ENCODE data around the gene HOXD8.

The HOXD8 gene

GRCh38 chr2:176103742-176104315 is 25.7 kb upstream of the HOXD8 start:
- DNase-seq (ENCODE audit: low read depth): no peak

GRCh38 chr2:176104316-176105077 is 25.0 kb upstream of the HOXD8 start:
- no peak for DNase-seq (ENCODE audit: low read depth)

DNA sequence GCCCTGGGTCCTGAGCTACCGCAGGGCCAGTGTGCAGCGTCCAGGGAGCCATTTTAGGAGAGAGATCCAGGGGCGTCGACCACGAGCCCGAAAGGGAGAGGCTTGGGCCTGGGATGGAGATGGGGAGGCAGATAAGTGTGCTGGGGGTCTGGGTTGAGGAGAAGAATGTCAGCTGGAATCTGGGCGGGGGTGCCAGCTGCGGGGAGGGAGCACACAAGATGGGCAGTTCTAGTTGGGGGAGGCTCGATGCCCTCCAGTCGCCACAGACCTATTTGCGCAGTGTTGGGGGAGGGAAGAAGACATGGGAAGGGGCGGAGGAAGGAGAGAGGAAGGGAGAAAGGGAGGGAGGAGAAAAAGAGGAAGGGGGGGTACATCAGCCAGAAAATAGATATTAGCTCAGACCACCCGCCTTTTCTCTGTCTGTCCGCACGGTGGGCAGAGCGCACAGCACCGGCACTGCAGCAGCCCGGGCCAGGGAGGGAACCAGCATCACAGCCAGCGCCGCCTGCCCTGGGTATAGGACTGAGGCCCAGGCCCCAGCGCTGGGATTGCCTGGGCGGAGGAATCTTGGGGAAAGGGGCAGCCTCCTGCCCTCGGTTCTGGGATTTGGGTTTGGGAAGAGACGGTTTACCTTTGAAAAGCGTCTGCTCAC is 24.3 kb upstream of the HOXD8 start:
- no peak for DNase-seq (ENCODE audit: low read depth)

DNA sequence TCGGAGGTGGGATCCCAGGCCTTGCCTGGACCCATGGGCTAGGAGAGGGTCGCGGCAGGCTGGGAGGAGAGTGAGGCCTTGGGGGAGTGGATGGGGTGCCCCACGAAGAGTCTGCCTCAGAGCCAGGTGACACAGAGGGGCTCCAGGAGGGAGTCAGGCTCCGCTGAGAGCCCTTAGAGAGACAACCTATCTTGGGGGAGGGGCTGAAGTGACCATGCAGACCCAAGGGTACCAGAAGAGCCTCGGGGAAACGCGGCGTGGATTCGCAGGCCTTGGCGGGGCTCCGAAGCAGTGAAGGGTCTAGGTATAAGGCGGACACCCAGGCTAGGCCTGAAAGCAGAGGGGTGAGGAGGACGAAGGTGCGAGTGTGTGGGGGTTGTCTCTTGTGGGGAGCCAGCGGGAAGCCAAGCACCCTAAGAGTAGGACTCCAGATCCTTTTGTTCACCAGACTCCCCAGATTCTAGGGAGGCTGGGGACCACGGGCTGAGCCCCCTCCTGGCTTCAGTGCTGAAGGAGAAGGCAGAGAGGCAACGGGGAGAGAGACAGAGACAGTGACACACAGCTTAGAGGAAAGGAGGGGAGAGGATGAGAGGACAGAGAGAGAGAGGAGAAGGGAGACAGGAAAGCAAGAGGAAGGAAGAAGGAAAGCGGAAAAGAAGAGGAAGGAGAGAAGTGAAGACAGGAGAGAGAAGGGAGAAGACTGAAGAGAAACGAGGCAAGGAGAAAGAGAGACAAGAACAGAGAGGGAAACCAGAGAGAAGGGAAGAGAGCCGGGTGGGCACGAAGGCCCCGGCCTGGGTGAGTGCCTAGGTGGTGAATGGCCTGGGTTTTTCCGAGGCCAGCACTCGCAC is 23.6 kb upstream of the HOXD8 start:
- no peak for DNase-seq (ENCODE audit: low read depth)

DNA sequence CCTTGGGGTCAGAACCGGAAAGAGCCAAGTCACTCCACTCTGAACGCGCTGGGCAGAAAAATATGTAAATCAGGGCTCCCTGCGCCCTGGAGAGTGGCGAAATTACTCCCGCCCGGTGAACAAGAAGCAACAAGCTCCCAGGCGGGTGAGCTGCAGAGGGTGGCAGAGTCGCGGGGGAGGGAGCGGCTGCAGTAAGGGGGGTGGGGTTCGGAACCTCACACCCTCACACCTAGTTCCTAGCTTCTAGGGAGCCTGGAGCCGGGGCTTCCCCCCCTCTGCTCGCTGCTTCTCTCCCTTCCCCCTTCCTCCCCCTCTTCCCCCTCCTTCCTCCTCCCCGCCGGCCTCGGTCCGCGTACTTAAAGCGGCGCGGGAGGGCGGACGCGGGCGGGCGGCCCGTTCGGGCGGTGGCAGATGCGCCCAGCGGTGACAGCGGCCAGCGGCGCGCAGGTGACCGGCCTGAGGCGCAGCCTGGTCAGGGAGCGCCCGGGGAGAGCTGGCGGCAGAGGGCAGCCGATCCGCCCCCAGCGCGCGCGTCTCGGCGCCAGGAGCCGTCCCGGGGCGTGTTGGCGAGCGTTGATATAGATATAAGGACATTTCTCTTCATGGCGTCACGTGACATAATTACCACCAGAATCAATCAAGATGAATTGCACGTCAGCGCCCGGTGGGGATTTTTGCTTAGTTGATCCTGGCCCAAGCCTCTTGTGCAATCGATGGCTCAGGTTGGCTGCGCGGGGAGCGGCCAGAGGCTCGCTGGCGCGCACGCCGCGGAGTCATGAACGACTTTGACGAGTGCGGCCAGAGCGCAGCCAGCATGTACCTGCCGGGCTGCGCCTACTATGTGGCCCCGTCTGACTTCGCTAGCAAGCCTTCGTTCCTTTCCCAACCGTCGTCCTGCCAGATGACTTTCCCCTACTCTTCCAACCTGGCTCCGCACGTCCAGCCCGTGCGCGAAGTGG is 22.6 kb upstream of the HOXD8 start, which contains the start of gene HOXD11:
HOXD11 (plus strand) TSS at position 700 of the 959 bp plus-strand sequence; CDS start at position 776, 76 bp downstream.
- no peak for DNase-seq (ENCODE audit: low read depth)

- no peak for DNase-seq (ENCODE audit: low read depth)
These were observed 21.7 kb upstream of the HOXD8 start for GRCh38 chr2:176107731-176108181.

- DNase-seq (ENCODE audit: low read depth): no peak
These were observed 20.2 kb upstream of the HOXD8 start for GRCh38 chr2:176109192-176109901.

- no peak for DNase-seq (ENCODE audit: low read depth)
These were observed 19.6 kb upstream of the HOXD8 start for GRCh38 chr2:176109946-176110345.

DNA sequence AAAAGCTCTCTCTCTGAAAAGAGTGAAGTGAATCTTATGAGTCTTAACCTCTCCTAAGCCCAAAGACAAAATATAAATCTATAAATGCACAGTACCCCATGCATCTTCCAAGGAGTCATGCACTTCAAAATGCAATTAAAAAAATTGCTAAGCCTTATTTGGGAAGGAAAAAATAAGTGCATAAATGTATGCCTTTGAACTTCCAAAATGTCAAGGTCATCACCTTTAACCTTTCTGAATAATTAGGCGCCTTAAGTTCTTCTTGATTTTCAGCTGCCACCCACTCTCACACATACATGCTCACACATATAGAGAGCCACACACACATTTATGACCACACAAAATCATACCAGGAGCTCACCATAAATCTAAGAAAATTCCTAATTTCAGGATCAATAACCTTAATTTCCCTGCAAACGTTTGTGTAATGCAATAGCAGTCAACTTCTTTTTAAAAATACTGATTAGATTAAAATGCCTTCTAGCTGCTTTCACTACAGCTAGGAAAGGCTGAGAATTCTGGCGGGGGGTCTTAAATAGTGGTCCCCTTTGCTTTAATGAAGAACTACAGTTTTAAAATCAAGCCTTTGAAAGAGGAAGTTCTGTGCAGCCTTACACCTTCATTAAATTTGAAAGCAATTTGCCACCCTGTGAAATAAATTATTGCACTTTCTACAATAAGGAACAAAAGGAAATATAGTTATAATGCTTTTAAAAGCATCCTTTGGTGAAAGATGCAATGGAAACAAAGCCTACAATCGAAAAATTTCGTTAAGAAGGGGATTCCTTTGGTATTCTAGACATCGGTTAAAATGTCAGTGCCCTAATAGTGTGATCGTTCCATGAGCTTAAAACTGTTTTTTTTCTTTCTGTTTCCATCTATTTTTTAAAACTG is 18.8 kb upstream of the HOXD8 start:
- no peak for DNase-seq (ENCODE audit: low read depth)

- no peak for DNase-seq (ENCODE audit: low read depth)
These were observed 18.2 kb upstream of the HOXD8 start for GRCh38 chr2:176111309-176111663.

- no peak for DNase-seq (ENCODE audit: low read depth)
These were observed 17.6 kb upstream of the HOXD8 start for GRCh38 chr2:176111846-176112374.

- no peak for DNase-seq (ENCODE audit: low read depth)
These were observed 16.9 kb upstream of the HOXD8 start for GRCh38 chr2:176112375-176113302.

GRCh38 chr2:176114120-176114929 is 15.2 kb upstream of the HOXD8 start:
- no peak for DNase-seq (ENCODE audit: low read depth)

GRCh38 chr2:176114930-176115625 is 14.4 kb upstream of the HOXD8 start:
- no peak for DNase-seq (ENCODE audit: low read depth)

GRCh38 chr2:176115883-176116813 is 13.4 kb upstream of the HOXD8 start, which contains the start of gene HOXD10:
Gene HOXD10 (plus strand): TSS chr2:176116778. CDS start chr2:176116834, 56 bp downstream.
- DNase-seq (ENCODE audit: low read depth): no peak

Measured in stimulated activated CD8-positive, alpha-beta memory T cell treated with anti-CD3 and anti-CD28 coated beads, Interleukin-4, amount 100 ng/mL, for 24 hours (primary cell).